Prostate gland (tissue), 2 donors: Measurements from ENCODE around the gene EFCAB8. TPM values are rescaled to one million over a fixed set of nuclear protein-coding genes. Genes with fewer than 3 reads are reported as not detected.

Source experiments
- DNase-seq: peaks from one replicate; pipeline ENCODE4 v3.0.0-alpha.2; 2019; ENCODE audit warnings: low spot score
- H3K27ac ChIP-seq, 2 donors: fragments of 200-600 bp; sonication (generic); 2 replicates each; pipeline ENCODE4 v1.5.1; 2017 to 2019
- H3K27me3 ChIP-seq: fragments of 200-600 bp; sonication (generic); replicated peaks from 2 replicates; pipeline ENCODE4 v1.5.1; 2019; ENCODE audit not compliant: insufficient read depth
- H3K36me3 ChIP-seq, 2 donors: fragments of 200-600 bp; sonication (generic); 1 replicate in 1 of 2; 2 replicates in 1 of 2; pipeline versions ENCODE4 v1.5.1 to v1.8.1; 2017 to 2019
- H3K4me1 ChIP-seq: fragments of 200-600 bp; sonication (generic); replicated peaks from 2 replicates; pipeline ENCODE4 v1.5.1; 2019
- H3K4me3 ChIP-seq, 2 donors: fragments of 200-600 bp; sonication (generic); 2 replicates each; pipeline ENCODE4 v1.5.1; 2017 to 2019
- H3K9me3 ChIP-seq: fragments of 200-600 bp; sonication (generic); 2 replicates; pipeline ENCODE4 v1.5.1; 2017
- CTCF ChIP-seq, 4 experiments: fragments of 200-600 bp in 2 of 4; fragments of 450-650 bp in 2 of 4; sonication (generic) in 2 of 4; IDR thresholded peaks; 1 replicate in 3 of 4; 2 replicates in 1 of 4; pipeline ENCODE4 v1.5.1; 2016 to 2019; ENCODE audit warnings: antibody characterized with exemption in 4 of 4, mild to moderate bottlenecking in 2 of 4, moderate library complexity in 2 of 4
- POLR2A ChIP-seq: fragments of 450-650 bp; IDR thresholded peaks from one replicate; pipeline ENCODE4 v1.6.1; 2016; ENCODE audit warnings: antibody characterized with exemption, mild to moderate bottlenecking
- POLR2AphosphoS5 ChIP-seq: sonication (generic); formaldehyde crosslinking; IDR thresholded peaks from one replicate; pipeline ENCODE4 v1.6.1; 2017; ENCODE audit warnings: antibody characterized with exemption
- WGBS: methylation state at CpG from one replicate; pipeline ENCODE4 v1.1.5; 2018; 5-methylcytosine and 5-hydroxymethylcytosine counted together
- intact Hi-C: fragments of 100-400 bp; cut with DNase I; formaldehyde crosslinking; loops from one replicate; pipeline ENCODE4 v1.14.2; 2022
- total RNA-seq, 2 donors: library from RNA; depleted of rRNA; stranded (reverse); fragments of >200 nt; gene quantifications; one replicate each; pipeline ENCODE4 v1.1.0, GENCODE V29; 2016

EFCAB8 gene
- total RNA-seq, 2 donors from 2014 or later: 0.87 to 1.8 TPM

- DNase-seq: no peak
- Histone ChIP-seq H3K9me3 (no peaks in the 10 kb centered on the region), H3K36me3 (no peaks in the 10 kb centered on the region), H3K27me3 (no peaks in the 10 kb centered on the region), H3K4me3 (no peak overlapping the region), H3K4me1 (no peaks in the 10 kb centered on the region), H3K27ac (no peak overlapping the region)
- intact Hi-C loops: no loop called here
- TF ChIP-seq CTCF (IDR thresholded peaks at IDR 0.05) (no peak), POLR2AphosphoS5 (no peak), POLR2A (no peak)
- WGBS: 36% methylated on average over 5 of the region's 5 CpGs
Measured at GRCh38 chr20:32888636-32889035, 29.9 kb downstream of the EFCAB8 start.

GRCh38 chr20:32889281-32889680 is 30.6 kb downstream of the EFCAB8 start:
- H3K27me3 ChIP-seq: no peaks in the 10 kb centered on the region
- no peaks in the 10 kb centered on the region for H3K36me3 ChIP-seq
- DNase-seq: no peak
- intact Hi-C loops: no loop called here
- H3K9me3 ChIP-seq: no peaks in the 10 kb centered on the region
- no peaks in the 10 kb centered on the region for H3K4me1 ChIP-seq
- 72% methylated on average over 5 of the region's 5 CpGs for WGBS
- TF ChIP-seq POLR2AphosphoS5: no peak
- no peak for TF ChIP-seq CTCF (IDR thresholded peaks at IDR 0.05)
- TF ChIP-seq POLR2A: no peak
- no peak overlapping the region for H3K4me3 ChIP-seq
- no peak overlapping the region for H3K27ac ChIP-seq

DNA sequence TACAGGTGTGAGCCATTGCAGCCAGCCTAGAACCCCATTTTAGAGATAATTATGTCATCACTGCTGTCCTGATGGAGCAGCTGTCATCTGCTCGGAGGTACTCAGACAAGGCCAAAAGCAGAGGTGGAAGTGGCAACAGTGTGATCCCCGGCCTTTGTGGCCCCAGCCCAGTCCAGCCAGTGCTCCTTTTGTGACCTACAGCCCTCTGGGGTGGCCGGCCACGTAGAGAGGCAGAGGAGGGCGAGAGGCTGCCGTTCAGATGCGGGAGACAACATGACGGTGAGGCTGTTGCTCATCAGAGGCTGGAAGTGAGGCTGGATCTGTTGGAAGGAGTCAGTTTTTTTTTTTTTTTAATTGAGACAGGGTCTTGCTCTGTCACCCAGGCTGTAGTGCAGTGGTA is 32.8 kb downstream of the EFCAB8 start:
- TF ChIP-seq POLR2A (no peak), POLR2AphosphoS5 (no peak), CTCF (IDR thresholded peaks at IDR 0.05) (no peak)
- H3K9me3 ChIP-seq: no peaks in the 10 kb centered on the region
- no peaks in the 10 kb centered on the region for H3K27me3 ChIP-seq
- 96% methylated on average over 8 of the region's 8 CpGs for WGBS
- no peak for DNase-seq
- intact Hi-C loops: no loop called here
- H3K4me3 ChIP-seq: no peak overlapping the region
- no peaks in the 10 kb centered on the region for H3K36me3 ChIP-seq
- H3K27ac ChIP-seq: no peak overlapping the region
- H3K4me1 ChIP-seq: no peaks in the 10 kb centered on the region

GRCh38 chr20:32891926-32892660 is 33.4 kb downstream of the EFCAB8 start:
- Histone ChIP-seq H3K36me3 (no peaks in the 10 kb centered on the region), H3K4me3 (no peak overlapping the region), H3K4me1 (no peaks in the 10 kb centered on the region), H3K27ac (no peak overlapping the region), H3K27me3 (no peaks in the 10 kb centered on the region), H3K9me3 (no peaks in the 10 kb centered on the region)
- WGBS: 79% methylated on average over 4 of the region's 4 CpGs
- TF ChIP-seq POLR2A: no peak
- TF ChIP-seq CTCF (IDR thresholded peaks at IDR 0.05): no peak
- TF ChIP-seq POLR2AphosphoS5: no peak
- intact Hi-C loops: no loop called here
- DNase-seq: no peak
